IMR-90 (cell line): Measurements from ENCODE around the gene INPP5A. TPM values are rescaled to one million over a fixed set of nuclear protein-coding genes. Genes with fewer than 3 reads are reported as not detected.

Experiments used
- ATAC-seq: fragments of 200-7000 bp; cut with Tn5 transposase; 2 replicates; pipeline ENCODE4 v1.9.1; 2020; ENCODE audit warnings: low read depth, mild to moderate bottlenecking, moderate library complexity
- BruUV-seq: library from RNA; stranded (reverse); fragments of 400-500 nt; replicated peaks from 2 replicates; lab custom pipeline; 2021; lab: Mats Ljungman, UMichigan
- CTCF ChIA-PET: fragments of 300-600 bp; formaldehyde crosslinking; extraction: SDS; loops from one replicate; lab custom pipeline; 2021; ENCODE audit warnings: antibody characterized with exemption; lab: Yijun Ruan, JAX
- POLR2A ChIA-PET: fragments of 300-600 bp; sonication (Branson Sonifier 250); formaldehyde crosslinking; loops from one replicate; lab custom pipeline; 2022; ENCODE audit warnings: antibody characterized with exemption; ENCODE audit not compliant: unreplicated experiment; lab: Charles Lee
- DNase-seq: peaks from one replicate; pipeline ENCODE4 v3.0.0; 2013
- H2AFZ ChIP-seq: replicated peaks from 2 replicates; pipeline ENCODE3; 2013; ENCODE audit warnings: low read length, mild to moderate bottlenecking; ENCODE audit not compliant: poor library complexity
- H2AK5ac ChIP-seq: 2 replicates; pipeline ENCODE4 v1.6.1; 2013; ENCODE audit warnings: low read depth, low read length, inconsistent platforms
- H2AK9ac ChIP-seq: replicated peaks from 2 replicates; pipeline ENCODE3; 2013; ENCODE audit warnings: mild to moderate bottlenecking, low read depth, low read length, moderate library complexity; ENCODE audit not compliant: poor library complexity
- H2BK120ac ChIP-seq: 2 replicates; pipeline ENCODE4 v1.6.1; 2013; ENCODE audit warnings: low read depth, low read length, inconsistent platforms
- H2BK15ac ChIP-seq: 3 replicates; pipeline ENCODE4 v1.6.1; 2013; ENCODE audit warnings: low read depth, low read length, inconsistent platforms
- H2BK20ac ChIP-seq: 2 replicates; pipeline ENCODE4 v1.6.1; 2013; ENCODE audit warnings: low read depth, mild to moderate bottlenecking, inconsistent platforms, low read length, moderate library complexity
- H2BK5ac ChIP-seq: 2 replicates; pipeline ENCODE4 v1.6.1; 2013; ENCODE audit warnings: mild to moderate bottlenecking, low read depth, low read length, inconsistent platforms; ENCODE audit not compliant: poor library complexity, severe bottlenecking
- H3K14ac ChIP-seq: replicated peaks from 2 replicates; pipeline ENCODE4 v1.6.1; 2013; ENCODE audit warnings: low read depth, low read length, inconsistent platforms
- H3K18ac ChIP-seq: 2 replicates; pipeline ENCODE4 v1.6.1; 2013; ENCODE audit warnings: low read depth, low read length, control low read depth
- H3K23ac ChIP-seq: 2 replicates; pipeline ENCODE4 v1.6.1; 2013; ENCODE audit warnings: low read depth, low read length, inconsistent platforms
- H3K27ac ChIP-seq: 2 replicates; pipeline ENCODE4 v1.5.1; 2013; ENCODE audit warnings: mild to moderate bottlenecking, control low read depth, low read length; ENCODE audit not compliant: insufficient read depth
- H3K27me3 ChIP-seq: 2 replicates; pipeline ENCODE4 v1.6.1; 2013; ENCODE audit warnings: low read length; ENCODE audit not compliant: control insufficient read depth, insufficient read depth
- H3K36me3 ChIP-seq: 2 replicates; pipeline ENCODE4 v1.6.1; 2013; ENCODE audit warnings: low read length, mixed read lengths; ENCODE audit not compliant: control insufficient read depth, insufficient read depth
- H3K4ac ChIP-seq: 2 replicates; pipeline ENCODE4 v1.6.1; 2013; ENCODE audit warnings: low read depth, low read length, inconsistent platforms
- H3K4me1 ChIP-seq: 2 replicates; pipeline ENCODE4 v1.6.1; 2013; ENCODE audit warnings: low read length, mixed read lengths; ENCODE audit not compliant: control insufficient read depth, insufficient read depth
- H3K4me2 ChIP-seq: 2 replicates; pipeline ENCODE4 v1.6.1; 2013; ENCODE audit warnings: low read depth, mild to moderate bottlenecking, control low read depth, low read length, moderate library complexity
- H3K4me3 ChIP-seq: 2 replicates; pipeline ENCODE4 v1.5.1; 2013; ENCODE audit warnings: low read depth, mild to moderate bottlenecking, control low read depth, low read length, moderate library complexity; ENCODE audit not compliant: insufficient read depth
- H3K56ac ChIP-seq: 2 replicates; pipeline ENCODE4 v1.6.1; 2013; ENCODE audit warnings: low read length, inconsistent platforms; ENCODE audit not compliant: insufficient read depth; ENCODE audit errors: extremely low read depth
- H3K79me1 ChIP-seq, 2 experiments: 2 replicates each; pipeline ENCODE4 v1.6.1; 2013; ENCODE audit warnings: low read length in 2 of 2, inconsistent platforms in 1 of 2, low read depth in 1 of 2
- H3K9ac ChIP-seq: 2 replicates; pipeline ENCODE4 v1.6.1; 2013; ENCODE audit warnings: low read depth, low read length, control low read depth
- H3K9me1 ChIP-seq: 2 replicates; pipeline ENCODE4 v1.6.1; 2013; ENCODE audit warnings: low read length, inconsistent platforms; ENCODE audit not compliant: insufficient read depth
- H3K9me3 ChIP-seq: 2 replicates; pipeline ENCODE4 v1.6.1; 2013; ENCODE audit warnings: low read length; ENCODE audit not compliant: control insufficient read depth, insufficient read depth
- H4K20me1 ChIP-seq: 2 replicates; pipeline ENCODE4 v1.6.1; 2013; ENCODE audit warnings: low read length, inconsistent platforms; ENCODE audit not compliant: insufficient read depth
- H4K5ac ChIP-seq: 2 replicates; pipeline ENCODE4 v1.6.1; 2013; ENCODE audit warnings: mild to moderate bottlenecking, low read depth, low read length, control low read depth
- H4K8ac ChIP-seq, 2 experiments: 2 replicates each; pipeline ENCODE4 v1.6.1; 2013; ENCODE audit warnings: low read depth in 2 of 2, low read length in 2 of 2, control low read depth in 1 of 2, inconsistent platforms in 1 of 2
- H4K91ac ChIP-seq: 2 replicates; pipeline ENCODE4 v1.6.1; 2013; ENCODE audit warnings: low read depth, low read length, inconsistent platforms; ENCODE audit not compliant: insufficient read depth
- MAFK ChIP-seq: IDR thresholded peaks from 2 replicates; pipeline ENCODE4 v1.6.1; 2012; ENCODE audit warnings: low read depth, low read length, improper control_type of control experiment
- NFE2L2 ChIP-seq: fragments of 150-350 bp; IDR thresholded peaks from 2 replicates; pipeline ENCODE4 v1.6.1; 2016; ENCODE audit warnings: low read depth, mild to moderate bottlenecking, low read length
- WGBS, 2 experiments: methylation state at CpG; one replicate each; pipeline versions ENCODE4 v1.1.5 to v1.1.7; 2013; ENCODE audit warnings: missing lambda C conversion rate in 2 of 2; ENCODE audit not compliant: insufficient read length in 1 of 2; ENCODE audit errors: extremely low coverage in 2 of 2; 5-methylcytosine and 5-hydroxymethylcytosine counted together
- dilution Hi-C: fragments of 300-500 bp; cut with HindIII; formaldehyde crosslinking; loops from one replicate; pipeline ENCODE4 v1.14.3; 2018; ENCODE audit warnings: low sequenced_read_pairs; ENCODE audit not compliant: unreplicated experiment
- in situ Hi-C: fragments of 300-500 bp; cut with MboI; formaldehyde crosslinking; loops from 3 replicates; pipeline ENCODE4 v1.14.3; 2019; ENCODE audit warnings: low sequenced_read_pairs, inconsistent platforms, mixed read lengths
- intact Hi-C: fragments of 100-400 bp; cut with micrococcal nuclease; formaldehyde crosslinking; loops from 2 replicates; pipeline ENCODE4 v1.10.0; 2022
- polyA plus RNA-seq, 3 experiments: library from polyadenylated mRNA; depleted of rRNA; stranded (reverse); fragments of >200 nt; gene quantifications; 2 replicates each; pipeline ENCODE4 v1.2.3, GENCODE V29; 2012; ENCODE audit warnings: low replicate concordance in 1 of 3
- total RNA-seq: library from RNA; depleted of rRNA; stranded (reverse); fragments of >200 nt; gene quantifications from 2 replicates; pipeline ENCODE4 v1.2.3, GENCODE V29; 2012
- TF ChIP-seq, protein P1 (sequence below): fragments of 150-350 bp; IDR thresholded peaks from 2 replicates; pipeline ENCODE4 v1.6.1; 2017; ENCODE audit warnings: mild to moderate bottlenecking, antibody characterized with exemption, low read length, low read depth

The INPP5A gene
- total and polyA plus RNA-seq, 2 of the 4 experiments (the other 2 are of a cell fraction), result 21.4 to 36.7 TPM

DNA sequence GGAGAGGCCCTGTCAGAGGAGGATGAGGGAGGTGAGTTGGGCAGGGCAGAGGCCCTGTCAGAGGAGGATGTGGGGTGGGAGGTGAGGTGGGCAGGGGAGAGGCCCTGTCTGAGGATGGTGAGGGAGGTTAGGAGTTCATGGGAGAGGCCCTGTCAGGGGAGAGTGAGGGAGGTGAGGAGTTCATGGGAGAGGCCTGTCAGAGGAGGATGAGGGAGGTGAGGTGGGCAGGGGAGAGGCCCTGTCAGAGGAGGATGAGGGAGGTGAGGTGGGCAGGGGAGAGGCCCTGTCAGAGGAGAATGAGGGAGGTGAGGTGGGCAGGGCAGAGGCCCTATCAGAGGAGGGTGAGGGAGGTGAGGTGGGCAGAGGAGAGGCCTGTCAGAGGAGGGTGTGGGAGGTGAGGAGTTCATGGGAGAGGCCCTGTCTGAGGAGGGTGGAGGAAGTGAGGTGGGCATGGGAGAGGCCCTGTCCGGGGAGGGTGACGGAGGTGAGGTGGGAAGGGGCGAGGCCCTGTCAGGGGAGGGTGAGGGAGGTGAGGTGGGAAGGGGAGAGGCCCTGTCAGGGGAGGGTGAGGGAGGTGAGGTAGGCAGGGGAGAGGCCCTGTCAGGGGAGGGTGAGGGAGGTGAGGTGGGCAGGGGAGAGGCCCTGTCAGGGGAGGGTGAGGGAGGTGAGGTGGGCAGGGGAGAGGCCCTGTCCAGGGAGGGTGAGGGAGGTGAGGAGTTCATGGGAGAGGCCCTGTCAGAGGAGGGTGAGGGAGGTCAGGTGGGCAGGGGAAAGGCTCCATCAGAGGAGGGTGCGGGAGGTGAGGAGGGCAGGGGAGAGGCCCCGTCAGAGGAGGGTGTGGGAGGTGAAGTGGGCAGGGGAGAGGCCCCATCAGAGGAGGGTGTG is 73.7 kb downstream of the INPP5A start (continued):
- no peak for TF ChIP-seq MAFK

DNA sequence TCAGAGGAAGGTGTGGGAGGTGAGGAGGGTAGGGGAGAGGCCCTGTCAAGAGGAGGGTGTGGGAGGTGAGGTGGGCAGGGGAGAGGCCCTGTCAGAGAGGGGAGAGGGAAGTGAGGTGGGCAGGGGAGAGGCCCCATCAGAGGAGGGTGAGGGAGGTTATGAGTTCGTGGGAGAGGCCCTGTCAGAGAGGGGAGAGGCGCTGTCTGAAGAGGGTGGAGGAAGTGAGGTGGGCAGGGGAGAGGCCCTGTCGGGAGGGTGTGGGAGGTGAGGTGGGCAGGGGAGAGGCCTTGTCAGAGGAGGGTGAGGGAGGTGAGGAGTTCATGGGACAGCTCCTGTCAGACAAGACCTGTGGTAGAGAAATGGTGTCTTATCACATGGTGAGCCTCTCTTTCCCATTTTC is 74.4 kb downstream of the INPP5A start:
- ATAC-seq (0 out of 2 replicates have a peak, but pooled peaks have one; percentile 8), DNase-seq (no peak)
- Histone ChIP-seq H3K4me1 (peaks cover 9% of the 10 kb centered on the region; the same call in 1 of the 2 replicates), H4K8ac (no peak overlapping the region), H3K79me1 (peaks cover 0 to 35% of the 10 kb centered on the region in 2 experiments; a peak in 2 of 4 replicates), H3K23ac (no peak overlapping the region), H2AK5ac (no peak overlapping the region), H4K91ac (no peak overlapping the region), H3K9me3 (no peaks in the 10 kb centered on the region), H2BK5ac (no peak overlapping the region), H4K20me1 (peaks cover 64% of the 10 kb centered on the region), H3K27ac (no peak overlapping the region), H2BK15ac (no peak overlapping the region), H3K18ac (no peak overlapping the region; the same call in 1 of the 2 replicates), H3K36me3 (no peaks in the 10 kb centered on the region), H3K14ac (no peak overlapping the region), H3K27me3 (no peaks in the 10 kb centered on the region), H3K56ac (no peak overlapping the region), H2AFZ (no peak overlapping the region), H3K9ac (no peak overlapping the region), H3K4me2 (no peak overlapping the region), H3K4me3 (no peak overlapping the region), H2BK20ac (no peak overlapping the region), H3K4ac (no peak overlapping the region; the same call in 1 of the 2 replicates), H4K5ac (no peak overlapping the region), H2AK9ac (no peak overlapping the region), H2BK120ac (no peak overlapping the region), H3K9me1 (peaks cover 9% of the 10 kb centered on the region)
- 73% methylated on average over 2 of the region's 3 CpGs; no CpG with 5 or more reads in 1 of the 2 experiments for whole genome bisulfite sequencing, 2 experiments
- dilution Hi-C loops, result no loop called here
- in situ Hi-C loops, result no loop called here
- intact Hi-C loops, result no loop called here
- CTCF ChIA-PET, result no interaction called here
- POLR2A ChIA-PET, result no interaction called here
- TF ChIP-seq, protein P1, sequence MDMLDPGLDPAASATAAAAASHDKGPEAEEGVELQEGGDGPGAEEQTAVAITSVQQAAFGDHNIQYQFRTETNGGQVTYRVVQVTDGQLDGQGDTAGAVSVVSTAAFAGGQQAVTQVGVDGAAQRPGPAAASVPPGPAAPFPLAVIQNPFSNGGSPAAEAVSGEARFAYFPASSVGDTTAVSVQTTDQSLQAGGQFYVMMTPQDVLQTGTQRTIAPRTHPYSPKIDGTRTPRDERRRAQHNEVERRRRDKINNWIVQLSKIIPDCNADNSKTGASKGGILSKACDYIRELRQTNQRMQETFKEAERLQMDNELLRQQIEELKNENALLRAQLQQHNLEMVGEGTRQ, result no peak
- TF ChIP-seq NFE2L2, result no peak
- no TSS peak for BruUV-seq
